GM11168 (cell line): Measurements from ENCODE around the gene MOXD1.

Experiments
- in situ Hi-C: fragments of 300-500 bp; cut with MboI; formaldehyde crosslinking; loops from one replicate; pipeline ENCODE4 v1.12.0; 2022; ENCODE audit warnings: low sequenced_read_pairs; ENCODE audit not compliant: unreplicated experiment

MOXD1 gene

GRCh38 chr6:132253211-132253610 is 148.1 kb downstream of the MOXD1 start:
- in situ Hi-C loops: no loop called here

GRCh38 chr6:132252113-132252512 is 149.2 kb downstream of the MOXD1 start:
- in situ Hi-C loops: no loop called here

- in situ Hi-C loops: no loop called here
These were observed 149.6 kb downstream of the MOXD1 start for GRCh38 chr6:132251711-132252110.

GRCh38 chr6:132247381-132248159 is 153.7 kb downstream of the MOXD1 start:
- in situ Hi-C loops: no loop called here

- in situ Hi-C loops: no loop called here
These were observed 154.5 kb downstream of the MOXD1 start for GRCh38 chr6:132246632-132247270.

GRCh38 chr6:132246120-132246617 is 155.1 kb downstream of the MOXD1 start:
- in situ Hi-C loops: no loop called here
